Measurements from ENCODE around the gene PRSS3.
"Not testable (repeated sequence)": the region's sequence is repeated elsewhere in the genome, so short reads cannot be mapped to it uniquely, and the experiment has no call there.

PRSS3 gene

DNA sequence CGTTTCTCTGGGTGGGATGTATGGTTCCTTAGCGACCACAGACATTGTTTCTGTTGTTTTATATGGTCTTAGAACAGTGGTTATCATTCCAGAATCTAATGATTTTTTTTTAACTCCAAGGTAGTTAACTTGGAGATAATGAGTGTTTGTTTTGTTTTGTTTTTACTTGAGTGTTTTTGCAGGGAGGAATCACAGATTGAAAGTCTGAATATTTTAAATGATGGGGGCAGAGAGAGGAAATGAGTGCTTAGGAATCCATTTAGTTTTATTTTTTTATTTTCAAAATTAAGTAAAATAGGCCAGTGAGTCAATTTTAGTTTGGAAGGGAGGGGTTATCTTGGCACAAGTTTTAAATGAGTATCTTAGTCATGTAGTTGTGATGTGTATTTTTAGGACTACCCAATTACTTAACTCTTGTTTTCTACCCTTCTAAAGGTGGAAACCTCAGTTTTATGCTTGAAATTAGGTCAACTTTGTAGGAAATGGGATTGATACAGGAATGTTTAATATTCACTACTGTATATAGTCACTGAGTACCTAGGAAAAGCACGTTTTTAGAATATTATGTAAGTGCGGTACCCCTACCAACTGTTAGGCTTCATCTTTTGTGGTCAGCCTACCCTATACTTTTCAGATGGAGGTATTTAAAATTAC lies 23.6 kb downstream of the PRSS3 start:
- no peak for DNase-seq

DNA sequence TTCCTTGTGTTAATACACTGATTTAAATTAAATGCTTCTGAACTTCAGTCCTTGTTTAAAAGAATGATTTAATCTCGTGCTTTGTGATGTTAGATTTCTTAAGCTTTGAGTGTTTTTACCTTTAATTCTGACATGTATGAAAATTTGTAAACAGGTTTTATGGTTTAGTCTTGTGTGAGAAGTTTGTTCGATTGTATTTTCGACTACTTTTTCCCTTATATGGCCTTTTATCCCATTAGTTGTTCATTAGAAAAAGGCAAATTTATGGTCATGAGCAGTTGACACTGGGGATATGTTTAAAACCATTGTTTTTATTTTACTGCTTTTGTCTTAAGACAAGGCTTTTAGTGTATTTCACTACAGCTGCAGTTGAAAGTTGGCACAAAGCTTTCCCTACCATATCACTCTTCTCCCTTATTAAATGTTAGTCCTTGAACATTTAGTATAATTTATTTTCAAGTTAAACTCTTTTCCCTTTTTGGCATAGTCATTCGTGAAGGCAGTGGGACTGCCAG lies 24.9 kb downstream of the PRSS3 start:
- no peak for DNase-seq

GRCh38 chr9:33823801-33824200 lies 28.4 kb downstream of the PRSS3 start:
- no peak for DNase-seq

DNA sequence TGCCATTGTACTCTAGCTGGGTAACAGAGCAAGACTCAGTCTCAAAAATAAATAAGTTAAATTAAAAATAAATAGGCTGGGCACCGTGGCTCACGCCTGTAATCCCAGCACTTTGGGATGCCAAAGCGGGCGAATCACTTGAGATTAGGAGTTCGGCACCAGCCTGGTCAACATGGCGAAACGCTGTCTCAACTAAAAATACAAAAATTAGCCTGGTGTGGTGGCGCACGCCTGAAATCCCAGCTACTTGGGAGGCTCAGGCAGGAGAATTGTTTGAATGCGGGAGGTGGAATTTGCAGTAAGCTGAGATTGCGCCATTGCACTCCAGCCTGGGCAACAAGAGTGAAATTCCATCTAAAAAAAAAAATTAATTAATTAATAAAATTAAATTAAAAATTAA lies 31.9 kb downstream of the PRSS3 start:
- DNase-seq: not testable (repeated sequence)

DNA sequence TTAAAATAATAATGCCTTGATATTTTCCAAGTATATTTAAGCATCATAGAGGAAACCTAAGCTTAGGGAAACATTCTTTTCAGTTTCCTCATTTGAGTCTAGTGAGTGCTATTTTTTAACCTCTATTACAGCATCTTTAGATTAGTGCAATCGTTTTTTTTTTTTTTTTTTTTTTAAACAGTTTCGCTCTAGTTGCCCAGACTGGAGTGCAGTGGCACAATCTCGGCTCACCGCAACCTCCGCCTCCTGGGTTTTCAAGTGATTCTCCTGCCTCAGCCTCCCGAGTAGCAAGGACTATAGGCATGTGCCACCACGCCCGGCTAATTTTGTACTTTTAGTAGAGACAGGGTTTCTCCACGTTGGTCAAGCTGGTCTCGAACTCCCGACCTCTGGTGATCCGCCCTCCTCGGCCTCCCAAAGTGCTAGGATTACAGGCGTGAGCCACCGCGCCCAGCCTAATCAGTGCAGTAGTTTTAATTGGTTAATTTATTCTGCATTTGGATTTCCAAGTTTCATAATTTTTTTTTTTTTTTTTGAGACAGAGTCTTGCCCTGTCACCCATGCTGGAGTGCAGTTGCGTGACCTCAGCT lies 34.4 kb downstream of the PRSS3 start:
- not testable (repeated sequence) for DNase-seq

DNA sequence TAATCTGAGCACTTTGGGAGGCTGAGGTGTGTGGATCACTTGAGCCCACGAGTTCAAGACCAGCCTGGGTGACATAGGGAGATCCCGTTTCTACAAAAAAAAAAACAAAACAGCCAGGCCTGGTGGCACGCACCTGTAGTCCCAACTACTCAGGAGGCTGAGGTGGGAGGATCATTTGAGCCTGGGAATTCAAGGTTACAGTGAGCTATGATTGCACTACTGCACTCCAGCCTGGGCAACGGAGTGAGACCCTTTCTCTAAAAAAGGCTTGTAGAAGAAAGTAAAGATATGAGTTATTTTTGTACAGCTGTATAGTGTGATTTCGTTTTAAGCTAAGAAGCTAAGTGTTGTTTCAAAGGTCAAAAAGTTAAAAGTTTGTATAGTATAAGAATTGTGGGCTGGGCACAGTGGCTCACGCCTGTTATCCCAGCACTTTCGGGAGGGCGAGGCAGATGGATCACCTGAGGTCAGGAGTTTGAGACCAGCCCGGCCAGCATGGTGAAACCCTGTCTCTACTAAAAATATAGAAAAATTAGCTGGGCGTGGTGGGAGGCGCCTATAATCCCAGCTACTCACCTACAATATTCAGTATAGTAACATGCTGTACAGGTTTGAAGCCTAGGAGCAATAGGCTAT lies 40.4 kb downstream of the PRSS3 start:
- no peak for DNase-seq

GRCh38 chr9:33836261-33836660 lies 40.9 kb downstream of the PRSS3 start:
- DNase-seq: not testable (repeated sequence)

- no peak for DNase-seq
These were observed 41.8 kb downstream of the PRSS3 start for GRCh38 chr9:33837138-33837537.

GRCh38 chr9:33840381-33840780 lies 45.0 kb downstream of the PRSS3 start:
- no peak for DNase-seq

DNA sequence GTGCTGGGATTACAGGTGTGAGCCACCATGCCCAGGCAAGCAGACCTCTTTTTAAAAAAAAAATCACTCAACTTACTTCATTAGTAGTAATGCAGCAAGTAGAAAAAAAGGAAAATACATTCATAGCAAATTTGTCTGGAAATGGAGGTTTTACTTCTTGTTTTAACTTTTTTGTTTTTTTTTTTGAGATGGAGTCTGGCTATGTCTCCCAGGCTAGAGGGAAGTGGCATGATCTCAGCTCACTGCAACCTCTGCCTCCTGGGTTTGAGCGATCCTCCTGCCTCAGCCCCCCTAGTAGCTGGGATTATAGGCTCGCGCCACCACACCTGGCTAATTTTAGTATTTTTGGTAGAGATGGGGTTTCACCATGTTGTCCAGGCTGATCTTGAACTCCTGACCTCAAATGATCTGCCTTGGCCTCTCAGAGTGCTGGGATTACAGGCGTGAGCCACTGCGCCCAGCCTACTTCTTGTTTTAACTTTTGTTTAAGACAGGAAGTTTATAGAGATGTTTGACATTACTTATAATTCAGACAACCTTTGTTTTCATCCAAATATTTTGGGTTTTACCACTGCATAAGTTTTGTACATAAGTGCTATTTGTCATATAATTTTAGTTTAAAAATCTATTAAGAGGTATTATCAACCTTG lies 48.1 kb downstream of the PRSS3 start:
- no peak for DNase-seq

DNA sequence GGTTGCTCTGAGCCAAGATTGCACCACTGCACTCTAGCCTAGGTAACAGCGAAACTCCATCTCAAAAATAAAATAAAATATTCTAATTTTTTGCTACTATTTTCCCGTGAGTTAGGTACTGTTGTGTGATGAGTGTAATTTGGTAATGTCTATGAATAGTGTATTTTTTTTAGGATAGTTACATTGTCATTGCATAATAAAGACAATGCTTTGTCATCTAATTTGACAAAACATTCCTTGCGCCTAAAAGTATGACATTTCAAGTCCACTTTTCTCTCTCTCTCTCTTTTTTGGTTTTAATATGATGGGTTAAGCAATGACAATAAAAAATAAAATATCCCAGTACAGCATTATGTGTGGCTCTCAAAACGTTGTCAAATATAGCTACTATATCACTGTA lies 50.9 kb downstream of the PRSS3 start:
- DNase-seq: no peak

- DNase-seq: not testable (repeated sequence)
These were observed 52.5 kb downstream of the PRSS3 start for GRCh38 chr9:33847894-33848205.
